Parathyroid adenoma (tissue), 2 donors: ENCODE results near the gene ASB13.

ENCODE experiments used
- H2AFZ ChIP-seq: fragments of 300-600 bp; sonication (generic); one replicate; pipeline ENCODE4 v1.7.0; 2017; ENCODE audit warnings: antibody characterized with exemption, mild to moderate bottlenecking
- H3K27ac ChIP-seq: fragments of 300-600 bp; sonication (generic); one replicate; pipeline ENCODE4 v1.7.0; 2017
- H3K27me3 ChIP-seq: fragments of 300-600 bp; sonication (generic); one replicate; pipeline ENCODE4 v1.7.0; 2017; ENCODE audit warnings: low read length; ENCODE audit not compliant: control insufficient read depth, insufficient read depth
- H3K36me3 ChIP-seq: fragments of 300-600 bp; sonication (generic); one replicate; pipeline ENCODE4 v1.7.0; 2017; ENCODE audit warnings: low read length; ENCODE audit not compliant: control insufficient read depth, insufficient read depth
- H3K4me1 ChIP-seq: fragments of 300-600 bp; sonication (generic); one replicate; pipeline ENCODE4 v1.7.0; 2017; ENCODE audit warnings: control low read depth
- H3K4me2 ChIP-seq: fragments of 300-600 bp; sonication (generic); one replicate; pipeline ENCODE4 v1.7.0; 2017; ENCODE audit warnings: low read length
- H3K4me3 ChIP-seq: fragments of 300-600 bp; sonication (generic); one replicate; pipeline ENCODE4 v1.7.0; 2017; ENCODE audit warnings: low read depth, low read length
- H3K79me2 ChIP-seq: fragments of 300-600 bp; sonication (generic); one replicate; pipeline ENCODE4 v1.7.0; 2017; ENCODE audit warnings: control low read depth
- H3K9ac ChIP-seq: fragments of 300-600 bp; sonication (generic); one replicate; pipeline ENCODE4 v1.7.0; 2017; ENCODE audit warnings: mild to moderate bottlenecking
- H3K9me3 ChIP-seq: fragments of 300-600 bp; sonication (generic); one replicate; pipeline ENCODE4 v1.7.0; 2017; ENCODE audit warnings: low read length; ENCODE audit not compliant: control insufficient read depth
- CTCF ChIP-seq: fragments of 300-600 bp; sonication (generic); IDR thresholded peaks from one replicate; pipeline ENCODE4 v1.7.0; 2017; ENCODE audit warnings: antibody characterized with exemption, mild to moderate bottlenecking
- donor health status: primary hyperparathyroidism.

Gene ASB13

GRCh38 chr10:5649746-5650145, 16.6 kb downstream of the ASB13 start:
- H3K9me3 ChIP-seq = no peaks in the 10 kb centered on the region
- H3K79me2 ChIP-seq = no peaks in the 10 kb centered on the region
- H2AFZ ChIP-seq = no peak overlapping the region
- H3K4me3 ChIP-seq = no peak overlapping the region
- H3K9ac ChIP-seq = no peak overlapping the region
- no peak overlapping the region for H3K27ac ChIP-seq
- no peaks in the 10 kb centered on the region for H3K27me3 ChIP-seq
- H3K36me3 ChIP-seq = no peaks in the 10 kb centered on the region
- H3K4me1 ChIP-seq = no peaks in the 10 kb centered on the region
- TF ChIP-seq CTCF = no peak
- H3K4me2 ChIP-seq = no peak overlapping the region

GRCh38 chr10:5648494-5649457, 17.6 kb downstream of the ASB13 start:
- no peak overlapping the region for H3K4me2 ChIP-seq
- no peaks in the 10 kb centered on the region for H3K27me3 ChIP-seq
- H3K4me3 ChIP-seq = no peak overlapping the region
- H3K79me2 ChIP-seq = no peaks in the 10 kb centered on the region
- no peak overlapping the region for H3K9ac ChIP-seq
- no peaks in the 10 kb centered on the region for H3K4me1 ChIP-seq
- no peaks in the 10 kb centered on the region for H3K9me3 ChIP-seq
- H3K27ac ChIP-seq = no peak overlapping the region
- H3K36me3 ChIP-seq = no peaks in the 10 kb centered on the region
- no peak overlapping the region for H2AFZ ChIP-seq
- no peak for TF ChIP-seq CTCF

- Histone ChIP-seq H3K9me3 (no peaks in the 10 kb centered on the region), H3K27ac (no peak overlapping the region), H3K4me1 (no peaks in the 10 kb centered on the region), H3K36me3 (no peaks in the 10 kb centered on the region), H3K27me3 (no peaks in the 10 kb centered on the region), H2AFZ (no peak overlapping the region), H3K9ac (no peak overlapping the region), H3K4me2 (no peak overlapping the region), H3K79me2 (no peaks in the 10 kb centered on the region), H3K4me3 (no peak overlapping the region)
- no peak for TF ChIP-seq CTCF
Observed at GRCh38 chr10:5647507-5648240, 18.7 kb downstream of the ASB13 start.

GRCh38 chr10:5645944-5646617, 20.3 kb downstream of the ASB13 start:
- Histone ChIP-seq H3K27me3 (no peaks in the 10 kb centered on the region), H3K27ac (peak overlapping the region; percentile 16)

More at GRCh38 chr10:5645944-5646617, 20.3 kb downstream of the ASB13 start:
- H3K9me3 ChIP-seq = no peaks in the 10 kb centered on the region
- no peak for TF ChIP-seq CTCF
- no peak overlapping the region for H3K4me3 ChIP-seq
- H3K36me3 ChIP-seq = no peaks in the 10 kb centered on the region
- H2AFZ ChIP-seq = no peak overlapping the region
- H3K9ac ChIP-seq = no peak overlapping the region
- no peak overlapping the region for H3K4me2 ChIP-seq
- H3K4me1 ChIP-seq = no peaks in the 10 kb centered on the region
- H3K79me2 ChIP-seq = no peaks in the 10 kb centered on the region
